Peyer's patch (tissue), 4 donors: Measurements from ENCODE around the gene OSGEPL1. TPM values are rescaled to one million over a fixed set of nuclear protein-coding genes. Genes with fewer than 3 reads are reported as not detected.

ENCODE experiments used
- DNase-seq, 3 donors: peaks; one replicate each; pipeline ENCODE4 v3.0.0-alpha.2; 2017 to 2019
- H3K27ac ChIP-seq, 4 donors: fragments of 200-600 bp; sonication (generic); one replicate each; pipeline ENCODE4 v1.5.1; 2016 to 2019
- H3K27me3 ChIP-seq, 2 donors: fragments of 200-600 bp; sonication (generic); one replicate each; pipeline ENCODE4 v1.5.1; 2019
- H3K36me3 ChIP-seq, 3 donors: fragments of 200-600 bp; sonication (generic); one replicate each; pipeline ENCODE4 v1.5.1; 2016 to 2019
- H3K4me1 ChIP-seq, 4 donors: fragments of 200-600 bp; sonication (generic); one replicate each; pipeline ENCODE4 v1.5.1; 2016 to 2019
- H3K4me3 ChIP-seq, 4 donors: fragments of 200-600 bp; sonication (generic); 1 replicate in 3 of 4; 2 replicates in 1 of 4; pipeline ENCODE4 v1.5.1; 2016 to 2019; ENCODE audit warnings: mild to moderate bottlenecking in 1 of 4
- H3K9me3 ChIP-seq, 4 donors: fragments of 200-600 bp; sonication (generic); one replicate each; pipeline ENCODE4 v1.5.1; 2016 to 2019; ENCODE audit warnings: mild to moderate bottlenecking in 1 of 4
- POLR2A ChIP-seq, 2 donors: fragments of 450-650 bp; IDR thresholded peaks; one replicate each; pipeline ENCODE4 v1.5.1; 2017; ENCODE audit warnings: antibody characterized with exemption in 2 of 2, mild to moderate bottlenecking in 2 of 2, moderate library complexity in 2 of 2
- total RNA-seq, 4 donors: library from RNA; depleted of rRNA; stranded (reverse); fragments of >200 nt; gene quantifications; one replicate each; pipeline ENCODE4 v1.1.0, GENCODE V29; 2016
- TF ChIP-seq, protein P1 (sequence below), 6 experiments: fragments of 450-650 bp in 4 of 6; fragments of 200-600 bp in 2 of 6; sonication (generic) in 1 of 6; IDR thresholded peaks; one replicate each; pipeline ENCODE4 v1.5.1; 2017 to 2019; ENCODE audit warnings: antibody characterized with exemption in 6 of 6, mild to moderate bottlenecking in 3 of 6, moderate library complexity in 1 of 6

OSGEPL1 gene
- total RNA-seq, 4 donors from 2014 or later = 3.0 to 9.9 (median 4.3) TPM

DNA sequence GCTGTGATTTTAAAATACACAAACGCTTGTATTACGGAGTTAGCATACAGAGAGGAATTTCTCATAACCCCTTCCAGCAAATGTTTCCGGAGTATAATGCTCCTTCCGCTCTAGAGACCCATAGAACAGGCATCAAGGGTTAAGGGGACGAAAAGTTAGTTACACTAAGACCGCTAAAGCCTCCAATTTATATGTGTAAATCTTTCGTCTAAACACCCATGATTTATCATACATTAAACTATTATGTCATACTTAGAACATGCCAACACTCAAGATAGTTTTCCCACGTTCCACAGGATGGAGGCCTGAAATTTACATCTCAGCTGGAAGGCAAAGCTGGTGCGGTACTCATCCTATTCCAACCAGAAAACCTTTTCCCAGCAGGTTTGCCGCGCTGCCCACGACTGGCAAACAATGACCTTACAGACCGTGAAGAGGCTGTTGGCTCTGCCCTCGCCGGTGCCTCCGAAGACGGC lies 20.9 kb upstream of the OSGEPL1 start:
- no peak for DNase-seq
- H3K27ac ChIP-seq = peak overlapping the region; percentile 90 to 97 (median 94)

GRCh38 chr2:189782221-189782671 lies 19.7 kb upstream of the OSGEPL1 start:
- TF ChIP-seq, protein P1, sequence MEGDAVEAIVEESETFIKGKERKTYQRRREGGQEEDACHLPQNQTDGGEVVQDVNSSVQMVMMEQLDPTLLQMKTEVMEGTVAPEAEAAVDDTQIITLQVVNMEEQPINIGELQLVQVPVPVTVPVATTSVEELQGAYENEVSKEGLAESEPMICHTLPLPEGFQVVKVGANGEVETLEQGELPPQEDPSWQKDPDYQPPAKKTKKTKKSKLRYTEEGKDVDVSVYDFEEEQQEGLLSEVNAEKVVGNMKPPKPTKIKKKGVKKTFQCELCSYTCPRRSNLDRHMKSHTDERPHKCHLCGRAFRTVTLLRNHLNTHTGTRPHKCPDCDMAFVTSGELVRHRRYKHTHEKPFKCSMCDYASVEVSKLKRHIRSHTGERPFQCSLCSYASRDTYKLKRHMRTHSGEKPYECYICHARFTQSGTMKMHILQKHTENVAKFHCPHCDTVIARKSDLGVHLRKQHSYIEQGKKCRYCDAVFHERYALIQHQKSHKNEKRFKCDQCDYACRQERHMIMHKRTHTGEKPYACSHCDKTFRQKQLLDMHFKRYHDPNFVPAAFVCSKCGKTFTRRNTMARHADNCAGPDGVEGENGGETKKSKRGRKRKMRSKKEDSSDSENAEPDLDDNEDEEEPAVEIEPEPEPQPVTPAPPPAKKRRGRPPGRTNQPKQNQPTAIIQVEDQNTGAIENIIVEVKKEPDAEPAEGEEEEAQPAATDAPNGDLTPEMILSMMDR (IDR thresholded peaks at IDR 0.05) = no peak
- TF ChIP-seq POLR2A (IDR thresholded peaks at IDR 0.05) = no peak
- Histone ChIP-seq H3K36me3 (peaks cover 0 to 39% (median 0%) of the 10 kb centered on the region in 3 donors), H3K27ac (no peak overlapping the region), H3K9me3 (no peaks in the 10 kb centered on the region), H3K27me3 (no peaks in the 10 kb centered on the region), H3K4me1 (peaks cover 0 to 15% (median 2%) of the 10 kb centered on the region in 4 donors), H3K4me3 (peak overlapping the region in 1 of 4 donors; percentile 64)
- DNase-seq = no peak

More for the DNA sequence above, 20.9 kb upstream of the OSGEPL1 start:
- TF ChIP-seq, protein P1 (IDR thresholded peaks at IDR 0.05) = no peak
- TF ChIP-seq POLR2A (IDR thresholded peaks at IDR 0.05) = no peak
- H3K4me1 ChIP-seq = peaks cover 0 to 15% (median 2%) of the 10 kb centered on the region in 4 donors
- no peaks in the 10 kb centered on the region for H3K9me3 ChIP-seq
- H3K36me3 ChIP-seq = peaks cover 0 to 27% (median 0%) of the 10 kb centered on the region in 3 donors
- no peaks in the 10 kb centered on the region for H3K27me3 ChIP-seq
- H3K4me3 ChIP-seq = peak overlapping the region; percentile 63 to 86 (median 74)

GRCh38 chr2:189772212-189772611 lies 9.6 kb upstream of the OSGEPL1 start:
- Histone ChIP-seq H3K4me1 (no peaks in the 10 kb centered on the region), H3K36me3 (peaks cover 0 to 81% (median 0%) of the 10 kb centered on the region in 3 donors), H3K27me3 (no peaks in the 10 kb centered on the region), H3K27ac (no peak overlapping the region), H3K4me3 (no peak overlapping the region), H3K9me3 (no peaks in the 10 kb centered on the region)
- DNase-seq = no peak
- TF ChIP-seq, protein P1 (IDR thresholded peaks at IDR 0.05) = no peak
- no peak for TF ChIP-seq POLR2A (IDR thresholded peaks at IDR 0.05)

- no peak for DNase-seq
- no peak for TF ChIP-seq POLR2A (IDR thresholded peaks at IDR 0.05)
- TF ChIP-seq, protein P1 (IDR thresholded peaks at IDR 0.05) = no peak
- Histone ChIP-seq H3K27ac (no peak overlapping the region), H3K4me3 (no peak overlapping the region), H3K9me3 (no peaks in the 10 kb centered on the region), H3K4me1 (no peaks in the 10 kb centered on the region), H3K36me3 (peaks cover 0 to 72% (median 0%) of the 10 kb centered on the region in 3 donors), H3K27me3 (no peaks in the 10 kb centered on the region)
Observed at GRCh38 chr2:189770590-189771322, 8.2 kb upstream of the OSGEPL1 start.

DNA sequence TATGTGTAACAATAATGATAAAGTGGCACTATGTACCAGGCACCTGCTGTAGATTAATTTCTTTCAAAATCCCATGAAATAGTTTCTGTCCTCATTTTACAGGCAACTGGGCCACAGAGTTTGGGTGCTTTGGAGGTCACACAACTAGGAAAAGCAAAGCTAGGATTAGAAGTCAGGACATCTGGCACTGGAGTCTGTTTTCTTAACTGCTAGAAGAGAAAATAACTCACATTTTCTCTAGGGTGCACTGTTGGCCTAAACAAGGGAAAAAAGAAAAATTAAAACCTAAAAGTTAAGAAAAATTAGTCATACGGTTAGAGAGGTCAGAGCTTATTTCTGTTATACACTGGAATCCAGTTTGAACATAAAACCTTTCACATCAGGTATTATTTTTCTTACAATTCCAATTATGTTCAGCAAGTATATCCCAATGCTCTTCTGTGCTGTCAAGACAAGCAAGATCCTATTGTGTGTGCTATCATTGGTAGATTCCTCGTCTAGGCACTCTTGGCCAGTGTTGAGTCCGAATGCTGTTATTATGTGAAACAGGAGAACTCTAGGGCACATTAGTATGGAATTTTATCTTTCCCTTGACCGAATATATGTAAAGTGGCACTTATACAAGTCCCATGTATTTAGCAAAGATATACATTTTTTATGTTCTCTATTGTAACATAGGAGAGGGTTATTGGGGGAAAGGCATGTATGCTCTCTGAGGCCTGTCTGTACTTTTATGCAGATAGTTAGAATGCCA lies 1.5 kb upstream of the OSGEPL1 start:
- H3K27ac ChIP-seq = no peak overlapping the region
- peaks cover 0 to 11% (median 0%) of the 10 kb centered on the region in 3 donors for H3K36me3 ChIP-seq
- no peaks in the 10 kb centered on the region for H3K27me3 ChIP-seq
- no peak for TF ChIP-seq POLR2A (IDR thresholded peaks at IDR 0.05)
- TF ChIP-seq, protein P1 (IDR thresholded peaks at IDR 0.05) = no peak
- no peaks in the 10 kb centered on the region for H3K9me3 ChIP-seq
- DNase-seq = no peak
- no peak overlapping the region for H3K4me3 ChIP-seq
- H3K4me1 ChIP-seq = peaks cover 0 to 8% (median 2%) of the 10 kb centered on the region in 4 donors
